Prostate gland (tissue), 2 donors: Measurements from ENCODE around the gene PIRT. TPM values are rescaled to one million over a fixed set of nuclear protein-coding genes. Genes with fewer than 3 reads are reported as not detected.

Source experiments
- DNase-seq: peaks from one replicate; pipeline ENCODE4 v3.0.0-alpha.2; 2019; ENCODE audit warnings: low spot score
- H3K27ac ChIP-seq, 2 donors: fragments of 200-600 bp; sonication (generic); 2 replicates each; pipeline ENCODE4 v1.5.1; 2017 to 2019
- H3K27me3 ChIP-seq: fragments of 200-600 bp; sonication (generic); replicated peaks from 2 replicates; pipeline ENCODE4 v1.5.1; 2019; ENCODE audit not compliant: insufficient read depth
- H3K36me3 ChIP-seq, 2 donors: fragments of 200-600 bp; sonication (generic); 1 replicate in 1 of 2; 2 replicates in 1 of 2; pipeline versions ENCODE4 v1.5.1 to v1.8.1; 2017 to 2019
- H3K4me1 ChIP-seq: fragments of 200-600 bp; sonication (generic); replicated peaks from 2 replicates; pipeline ENCODE4 v1.5.1; 2019
- H3K4me3 ChIP-seq, 2 donors: fragments of 200-600 bp; sonication (generic); 2 replicates each; pipeline ENCODE4 v1.5.1; 2017 to 2019
- H3K9me3 ChIP-seq: fragments of 200-600 bp; sonication (generic); 2 replicates; pipeline ENCODE4 v1.5.1; 2017
- POLR2A ChIP-seq: fragments of 450-650 bp; IDR thresholded peaks from one replicate; pipeline ENCODE4 v1.6.1; 2016; ENCODE audit warnings: antibody characterized with exemption, mild to moderate bottlenecking
- POLR2AphosphoS5 ChIP-seq: sonication (generic); formaldehyde crosslinking; IDR thresholded peaks from one replicate; pipeline ENCODE4 v1.6.1; 2017; ENCODE audit warnings: antibody characterized with exemption
- WGBS: methylation state at CpG from one replicate; pipeline ENCODE4 v1.1.5; 2018; 5-methylcytosine and 5-hydroxymethylcytosine counted together
- intact Hi-C: fragments of 100-400 bp; cut with DNase I; formaldehyde crosslinking; loops from one replicate; pipeline ENCODE4 v1.14.2; 2022
- total RNA-seq, 2 donors: library from RNA; depleted of rRNA; stranded (reverse); fragments of >200 nt; gene quantifications; one replicate each; pipeline ENCODE4 v1.1.0, GENCODE V29; 2016
- TF ChIP-seq, protein P1 (sequence below), 4 experiments: fragments of 200-600 bp in 2 of 4; fragments of 450-650 bp in 2 of 4; sonication (generic) in 2 of 4; IDR thresholded peaks; 1 replicate in 3 of 4; 2 replicates in 1 of 4; pipeline ENCODE4 v1.5.1; 2016 to 2019; ENCODE audit warnings: antibody characterized with exemption in 4 of 4, mild to moderate bottlenecking in 2 of 4, moderate library complexity in 2 of 4

Gene PIRT
- total RNA-seq, 2 donors from 2014 or later = 1.2 TPM; not detected in 1

DNA sequence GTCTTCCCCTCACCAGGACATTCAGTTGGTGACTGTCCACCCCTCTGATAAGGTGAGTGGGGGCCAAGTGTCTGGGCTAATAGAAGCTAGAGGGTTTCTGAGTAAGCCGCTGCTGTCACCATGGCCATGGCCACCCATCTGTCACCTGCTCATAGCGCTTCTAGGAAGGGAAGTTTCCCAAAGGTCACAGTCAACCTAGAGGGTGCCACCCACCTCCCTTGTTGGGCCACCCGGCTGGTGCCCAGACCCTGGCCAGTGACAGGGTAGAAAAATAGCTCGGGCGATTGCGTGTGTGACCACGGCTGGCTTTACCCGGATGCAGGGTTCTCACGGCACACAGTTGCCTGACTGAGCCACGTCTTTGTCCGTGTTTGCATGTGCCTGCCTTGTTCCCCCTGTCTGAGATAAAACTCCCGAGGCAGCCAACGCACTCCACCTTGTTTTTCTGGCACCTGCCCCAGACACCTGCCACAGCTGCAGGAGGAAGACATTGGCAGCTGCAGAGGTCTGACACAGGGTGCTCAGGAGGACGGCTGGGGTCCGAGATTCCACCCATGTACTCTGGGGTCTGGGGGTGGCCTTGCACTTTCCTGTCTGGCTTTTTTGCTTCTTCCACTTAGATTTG lies 809 bp downstream of the PIRT start:
- Histone ChIP-seq H3K27ac (no peak overlapping the region), H3K36me3 (no peaks in the 10 kb centered on the region), H3K27me3 (no peaks in the 10 kb centered on the region), H3K9me3 (no peaks in the 10 kb centered on the region), H3K4me1 (no peaks in the 10 kb centered on the region), H3K4me3 (no peak overlapping the region)
- 61% methylated on average over 15 of the region's 15 CpGs for WGBS
- no peak for DNase-seq
- intact Hi-C loops = no loop called here
- TF ChIP-seq POLR2AphosphoS5 (no peak), POLR2A (no peak)
- TF ChIP-seq, protein P1, sequence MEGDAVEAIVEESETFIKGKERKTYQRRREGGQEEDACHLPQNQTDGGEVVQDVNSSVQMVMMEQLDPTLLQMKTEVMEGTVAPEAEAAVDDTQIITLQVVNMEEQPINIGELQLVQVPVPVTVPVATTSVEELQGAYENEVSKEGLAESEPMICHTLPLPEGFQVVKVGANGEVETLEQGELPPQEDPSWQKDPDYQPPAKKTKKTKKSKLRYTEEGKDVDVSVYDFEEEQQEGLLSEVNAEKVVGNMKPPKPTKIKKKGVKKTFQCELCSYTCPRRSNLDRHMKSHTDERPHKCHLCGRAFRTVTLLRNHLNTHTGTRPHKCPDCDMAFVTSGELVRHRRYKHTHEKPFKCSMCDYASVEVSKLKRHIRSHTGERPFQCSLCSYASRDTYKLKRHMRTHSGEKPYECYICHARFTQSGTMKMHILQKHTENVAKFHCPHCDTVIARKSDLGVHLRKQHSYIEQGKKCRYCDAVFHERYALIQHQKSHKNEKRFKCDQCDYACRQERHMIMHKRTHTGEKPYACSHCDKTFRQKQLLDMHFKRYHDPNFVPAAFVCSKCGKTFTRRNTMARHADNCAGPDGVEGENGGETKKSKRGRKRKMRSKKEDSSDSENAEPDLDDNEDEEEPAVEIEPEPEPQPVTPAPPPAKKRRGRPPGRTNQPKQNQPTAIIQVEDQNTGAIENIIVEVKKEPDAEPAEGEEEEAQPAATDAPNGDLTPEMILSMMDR (IDR thresholded peaks at IDR 0.05) = no peak

DNA sequence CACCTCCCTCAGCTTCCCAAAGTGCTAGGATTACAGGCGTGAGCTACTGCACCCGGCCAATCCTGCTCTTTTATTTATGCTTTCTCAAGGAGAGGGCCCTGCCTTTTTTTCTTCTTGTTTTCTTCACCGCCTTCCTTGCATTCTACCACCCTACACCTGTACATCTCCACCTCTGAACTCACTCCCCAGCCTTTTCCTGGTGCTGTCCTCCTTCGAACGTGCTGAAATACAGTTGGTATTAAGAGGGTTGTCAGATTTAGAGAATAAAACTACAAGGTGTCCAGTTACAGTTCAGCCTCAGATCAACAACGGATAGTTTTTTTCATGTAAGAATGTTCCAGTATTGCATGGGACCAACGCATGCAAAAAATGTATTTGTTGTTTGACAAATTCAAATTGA lies 1.7 kb downstream of the PIRT start:
- no peak overlapping the region for H3K4me3 ChIP-seq
- intact Hi-C loops = no loop called here
- DNase-seq = no peak
- no peaks in the 10 kb centered on the region for H3K36me3 ChIP-seq
- no peaks in the 10 kb centered on the region for H3K4me1 ChIP-seq
- TF ChIP-seq POLR2A (no peak), POLR2AphosphoS5 (no peak)
- TF ChIP-seq, protein P1 (IDR thresholded peaks at IDR 0.05) = no peak
- H3K27ac ChIP-seq = no peak overlapping the region
- WGBS = 72% methylated on average over 7 of the region's 7 CpGs
- H3K27me3 ChIP-seq = no peaks in the 10 kb centered on the region
- H3K9me3 ChIP-seq = no peaks in the 10 kb centered on the region

DNA sequence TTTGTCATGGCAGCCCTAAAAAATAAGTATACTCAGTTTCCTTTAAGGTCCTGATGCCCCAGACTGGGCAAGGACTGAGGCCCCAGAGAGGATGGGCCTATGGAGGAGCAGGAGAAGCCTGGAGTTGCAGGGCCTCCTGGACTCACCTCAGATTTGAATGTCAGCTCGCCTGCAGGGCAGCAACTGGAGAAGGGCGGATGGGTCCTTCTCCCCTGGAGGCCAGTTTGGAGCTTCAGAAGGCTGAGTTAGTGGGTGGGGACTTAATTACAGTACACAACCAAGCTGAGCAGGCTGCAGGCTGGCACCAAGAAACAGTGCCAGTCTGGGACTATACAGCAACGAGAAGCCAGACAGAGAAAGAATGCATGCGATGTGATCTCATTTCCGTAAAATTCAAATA lies 6.2 kb downstream of the PIRT start:
- 82% methylated on average over 5 of the region's 5 CpGs for WGBS
- Histone ChIP-seq H3K4me3 (no peak overlapping the region), H3K27ac (no peak overlapping the region), H3K4me1 (no peaks in the 10 kb centered on the region), H3K36me3 (no peaks in the 10 kb centered on the region), H3K9me3 (no peaks in the 10 kb centered on the region), H3K27me3 (no peaks in the 10 kb centered on the region)
- DNase-seq = no peak
- intact Hi-C loops = no loop called here
- TF ChIP-seq, protein P1 (IDR thresholded peaks at IDR 0.05) = no peak
- TF ChIP-seq POLR2A = no peak
- no peak for TF ChIP-seq POLR2AphosphoS5

DNA sequence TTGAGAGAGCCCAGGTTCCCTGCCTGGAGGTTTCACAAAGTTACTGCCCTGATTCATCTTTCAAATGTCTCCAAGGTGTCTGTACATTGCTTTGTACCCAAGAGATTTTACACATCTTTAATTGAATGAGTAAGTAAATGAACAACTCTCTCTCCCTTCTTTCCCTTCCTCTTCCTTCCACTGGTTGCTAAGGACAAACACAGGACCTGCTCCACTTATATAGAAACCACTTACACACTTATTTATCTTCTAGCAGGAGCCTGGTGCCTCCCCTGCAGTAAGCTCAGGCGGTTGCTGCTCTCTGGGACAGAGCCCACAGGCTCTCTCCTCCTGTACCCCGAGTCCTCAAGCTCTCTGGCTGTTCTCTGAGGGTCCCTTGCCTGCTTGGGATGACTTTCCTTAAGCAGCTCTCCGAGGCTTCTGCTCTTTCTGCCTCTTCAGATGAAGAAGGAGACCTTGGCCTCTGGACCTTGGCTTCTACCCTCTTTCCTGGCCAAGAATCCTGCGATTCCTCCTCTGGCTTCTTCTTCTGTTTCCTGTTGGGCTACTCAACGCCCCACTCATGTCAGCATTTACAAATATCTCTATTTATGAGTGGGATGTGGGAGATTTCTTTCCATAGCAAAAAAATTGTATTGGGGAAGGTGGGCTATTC lies 9.9 kb downstream of the PIRT start:
- Histone ChIP-seq H3K27me3 (no peaks in the 10 kb centered on the region), H3K27ac (no peak overlapping the region), H3K9me3 (no peaks in the 10 kb centered on the region), H3K4me3 (no peak overlapping the region), H3K4me1 (no peaks in the 10 kb centered on the region), H3K36me3 (no peaks in the 10 kb centered on the region)
- 82% methylated on average over 5 of the region's 5 CpGs for WGBS
- intact Hi-C loops = no loop called here
- no peak for TF ChIP-seq POLR2A
- no peak for TF ChIP-seq POLR2AphosphoS5
- TF ChIP-seq, protein P1 (IDR thresholded peaks at IDR 0.05) = no peak
- no peak for DNase-seq

DNA sequence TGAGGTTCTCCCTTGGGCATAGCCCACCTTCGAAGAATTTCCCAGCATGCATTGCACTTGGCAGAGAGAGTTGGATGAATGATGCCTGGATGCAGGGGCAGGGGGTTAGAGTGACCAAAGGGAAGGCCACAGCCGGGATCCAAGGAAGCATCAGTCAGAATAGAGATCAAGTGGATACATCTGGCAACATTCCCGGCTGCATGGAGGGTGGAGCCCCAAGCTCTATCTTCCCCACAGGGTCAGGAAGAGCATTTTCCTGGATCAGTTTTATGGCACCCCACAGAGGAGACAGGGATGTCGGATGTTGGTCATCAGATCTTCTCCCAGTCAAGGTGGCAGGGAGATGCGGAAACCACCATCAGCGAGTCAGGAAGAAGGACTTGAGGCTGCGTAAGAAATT lies 13.0 kb downstream of the PIRT start:
- Histone ChIP-seq H3K4me3 (no peak overlapping the region), H3K36me3 (no peaks in the 10 kb centered on the region), H3K9me3 (no peaks in the 10 kb centered on the region), H3K27me3 (no peaks in the 10 kb centered on the region), H3K4me1 (no peaks in the 10 kb centered on the region), H3K27ac (no peak overlapping the region)
- 95% methylated on average over 7 of the region's 7 CpGs for WGBS
- intact Hi-C loops = no loop called here
- DNase-seq = no peak
- TF ChIP-seq, protein P1 (IDR thresholded peaks at IDR 0.05) = no peak
- TF ChIP-seq POLR2AphosphoS5 (no peak), POLR2A (no peak)
